H1 (cell line): Measurements from ENCODE around the gene ZNF227. TPM values are rescaled to one million over a fixed set of nuclear protein-coding genes. Genes with fewer than 3 reads are reported as not detected.
"Not testable (repeated sequence)": the region's sequence is repeated elsewhere in the genome, so short reads cannot be mapped to it uniquely, and the experiment has no call there.

Experiments
- CTCF ChIA-PET: fragments of 300-600 bp; sonication (Branson Sonifier 250); formaldehyde crosslinking; loops from one replicate; lab custom pipeline; 2021; ENCODE audit not compliant: partially characterized antibody; lab: Charles Lee
- POLR2A ChIA-PET: fragments of 300-600 bp; sonication (Branson Sonifier 250); formaldehyde crosslinking; loops from one replicate; lab custom pipeline; 2021; ENCODE audit warnings: inconsistent platforms; ENCODE audit not compliant: partially characterized antibody; lab: Charles Lee
- DNase-seq, 2 experiments: peaks; one replicate each; pipeline versions ENCODE4 v3.0.0 to v3.0.0-alpha.2; 2010 to 2022; ENCODE audit warnings: low spot score in 2 of 2, low read depth in 1 of 2, mixed read lengths in 1 of 2
- FAIRE-seq: peaks from 2 replicates; lab custom pipeline; 2011; peaks lifted over from hg19 to GRCh38; lab: Jason Lieb, UNC
- H2AFZ ChIP-seq: 2 replicates; pipeline ENCODE4 v1.8.1; 2012; ENCODE audit warnings: low read length, inconsistent platforms
- H2AK5ac ChIP-seq: 2 replicates; pipeline ENCODE4 v1.6.1; 2013; ENCODE audit warnings: low read depth, low read length
- H2BK120ac ChIP-seq: replicated peaks from 2 replicates; pipeline ENCODE3; 2013; ENCODE audit warnings: low read depth, low read length, inconsistent platforms
- H2BK12ac ChIP-seq: 2 replicates; pipeline ENCODE4 v1.6.1; 2013; ENCODE audit warnings: low read depth, low read length
- H2BK15ac ChIP-seq: 2 replicates; pipeline ENCODE4 v1.6.1; 2013; ENCODE audit warnings: low read length
- H2BK20ac ChIP-seq: 2 replicates; pipeline ENCODE4 v1.6.1; 2013; ENCODE audit warnings: low read length
- H2BK5ac ChIP-seq: 2 replicates; pipeline ENCODE4 v1.6.1; 2013; ENCODE audit warnings: low read depth, low read length
- H3K14ac ChIP-seq: 2 replicates; pipeline ENCODE4 v1.6.1; 2013; ENCODE audit warnings: inconsistent platforms; ENCODE audit not compliant: insufficient read length
- H3K18ac ChIP-seq: 2 replicates; pipeline ENCODE4 v1.6.1; 2013; ENCODE audit warnings: low read length; ENCODE audit errors: extremely low read depth
- H3K23ac ChIP-seq: 2 replicates; pipeline ENCODE4 v1.6.1; 2013; ENCODE audit warnings: inconsistent platforms; ENCODE audit not compliant: insufficient read length
- H3K23me2 ChIP-seq: 2 replicates; pipeline ENCODE4 v1.6.1; 2013; ENCODE audit warnings: low read depth, low read length
- H3K27ac ChIP-seq: 2 replicates; pipeline ENCODE4 v1.6.1; 2011; ENCODE audit warnings: low read depth, low read length, inconsistent platforms
- H3K27me3 ChIP-seq, 4 experiments: replicated peaks in 1 of 4; 1 replicate in 1 of 4; 2 replicates in 3 of 4; pipeline versions ENCODE4 v1.6.1 to v1.8.1; 2011 to 2013; ENCODE audit warnings: low read length in 3 of 4, mild to moderate bottlenecking in 3 of 4, inconsistent platforms in 2 of 4, mixed read lengths in 2 of 4, moderate library complexity in 1 of 4; ENCODE audit not compliant: control insufficient read depth in 3 of 4, insufficient read depth in 3 of 4; ENCODE audit errors: extremely low read depth in 1 of 4
- H3K36me3 ChIP-seq, 4 experiments: 2 replicates each; pipeline versions ENCODE4 v1.6.1 to v1.8.1; 2011 to 2013; ENCODE audit warnings: mild to moderate bottlenecking in 4 of 4, low read length in 3 of 4, moderate library complexity in 2 of 4, control low read depth in 1 of 4, inconsistent platforms in 1 of 4; ENCODE audit not compliant: insufficient read depth in 4 of 4, control insufficient read depth in 2 of 4
- H3K4ac ChIP-seq: replicated peaks from 2 replicates; pipeline ENCODE3; 2013; ENCODE audit warnings: low read length, low read depth, mixed read lengths, inconsistent platforms; ENCODE audit not compliant: insufficient read length
- H3K4me1 ChIP-seq, 4 experiments: replicated peaks in 1 of 4; 1 replicate in 1 of 4; 2 replicates in 3 of 4; pipeline versions ENCODE4 v1.6.1 to v1.8.1; 2011 to 2013; ENCODE audit warnings: low read length in 3 of 4, inconsistent platforms in 2 of 4, mixed read lengths in 1 of 4; ENCODE audit not compliant: insufficient read depth in 4 of 4, control insufficient read depth in 3 of 4
- H3K4me2 ChIP-seq, 2 experiments: 2 replicates each; pipeline versions ENCODE4 v1.6.1 to v1.8.1; 2011 to 2013; ENCODE audit warnings: low read depth in 2 of 2, low read length in 2 of 2, control low read depth in 1 of 2, inconsistent platforms in 1 of 2, mild to moderate bottlenecking in 1 of 2; ENCODE audit not compliant: insufficient read depth in 1 of 2
- H3K4me3 ChIP-seq, 4 experiments: fragments of 200-600, 300-600 bp in 1 of 4; sonication (generic), shearing (Covaris generic), sonication (Bioruptor Twin) in 1 of 4; 2 replicates each; pipeline versions ENCODE4 v1.5.1 to v1.8.1; 2011 to 2016; ENCODE audit warnings: low read length in 4 of 4, low read depth in 3 of 4, control low read depth in 2 of 4, inconsistent platforms in 2 of 4, mild to moderate bottlenecking in 2 of 4, mixed read lengths in 1 of 4, moderate library complexity in 1 of 4; ENCODE audit not compliant: insufficient read depth in 2 of 4; ENCODE audit errors: extremely low read depth in 1 of 4
- H3K56ac ChIP-seq: replicated peaks from 2 replicates; pipeline ENCODE3; 2013; ENCODE audit warnings: low read depth, mild to moderate bottlenecking, mixed read lengths, low read length, inconsistent platforms; ENCODE audit not compliant: insufficient read length
- H3K79me1 ChIP-seq: 2 replicates; pipeline ENCODE4 v1.6.1; 2013; ENCODE audit warnings: low read depth, low read length, control low read depth
- H3K79me2 ChIP-seq, 2 experiments: 2 replicates each; pipeline versions ENCODE4 v1.6.1 to v1.8.1; 2012 to 2013; ENCODE audit warnings: low read length in 2 of 2, mild to moderate bottlenecking in 2 of 2, inconsistent platforms in 1 of 2; ENCODE audit not compliant: insufficient read depth in 2 of 2, control insufficient read depth in 1 of 2
- H3K9ac ChIP-seq, 4 experiments: replicated peaks in 1 of 4; 1 replicate in 1 of 4; 2 replicates in 3 of 4; pipeline versions ENCODE4 v1.6.1 to v1.8.1; 2011 to 2013; ENCODE audit warnings: low read depth in 3 of 4, low read length in 3 of 4, control low read depth in 2 of 4, mild to moderate bottlenecking in 2 of 4, moderate library complexity in 2 of 4, inconsistent platforms in 1 of 4; ENCODE audit errors: extremely low read depth in 1 of 4
- H3K9me3 ChIP-seq, 2 experiments: 2 replicates each; pipeline versions ENCODE4 v1.6.1 to v1.8.1; 2012 to 2013; ENCODE audit warnings: mild to moderate bottlenecking in 2 of 2, moderate library complexity in 2 of 2, control low read depth in 1 of 2, inconsistent platforms in 1 of 2, low read depth in 1 of 2, low read length in 1 of 2, mixed read lengths in 1 of 2; ENCODE audit not compliant: insufficient read depth in 2 of 2
- H4K20me1 ChIP-seq, 2 experiments: replicated peaks in 1 of 2; 2 replicates each; pipeline versions ENCODE3 to v1.8.1; 2011 to 2013; ENCODE audit warnings: inconsistent platforms in 2 of 2, low read length in 2 of 2, mild to moderate bottlenecking in 1 of 2; ENCODE audit not compliant: insufficient read depth in 2 of 2, control insufficient read depth in 1 of 2
- H4K5ac ChIP-seq: 2 replicates; pipeline ENCODE4 v1.6.1; 2013; ENCODE audit warnings: low read length, low read depth, mixed read lengths, inconsistent platforms; ENCODE audit not compliant: insufficient read length
- H4K8ac ChIP-seq: 2 replicates; pipeline ENCODE4 v1.8.0; 2013; ENCODE audit warnings: mild to moderate bottlenecking, moderate library complexity, low read length, inconsistent platforms; ENCODE audit not compliant: insufficient read depth; ENCODE audit errors: extremely low read depth
- H4K91ac ChIP-seq: replicated peaks from 2 replicates; pipeline ENCODE3; 2013; ENCODE audit warnings: low read length, mixed read lengths, inconsistent platforms; ENCODE audit not compliant: insufficient read length
- WGBS, 2 experiments: shearing (Covaris generic) in 1 of 2; methylation state at CpG; one replicate each; pipeline versions ENCODE4 v1.1.6 to v1.1.7; 2013 to 2015; ENCODE audit warnings: low lambda C conversion rate in 2 of 2, mixed read lengths in 2 of 2, inconsistent platforms in 1 of 2, low coverage in 1 of 2, missing lambda C conversion rate in 1 of 2; ENCODE audit not compliant: insufficient replicate concordance in 2 of 2, insufficient coverage in 1 of 2, insufficient read length in 1 of 2; ENCODE audit errors: extremely low coverage in 1 of 2, missing lambda C conversion rate in 1 of 2; 5-methylcytosine and 5-hydroxymethylcytosine counted together
- polyA plus RNA-seq, 7 experiments: library from polyadenylated mRNA; depleted of rRNA in 3 of 7; stranded (reverse) in 5 of 7; unstranded in 2 of 7; fragments of >200 nt in 5 of 7; fragments of 200-250 nt in 2 of 7; gene quantifications; 1 replicate in 5 of 7; 2 replicates in 1 of 7; 4 replicates in 1 of 7; pipeline versions ENCODE4 v1.2.1 to v1.2.3, GENCODE V29; 2011 to 2013; ENCODE audit warnings: missing spikeins in 2 of 7, mixed read lengths in 2 of 7
- total RNA-seq: library from RNA; stranded (reverse); fragmentation: NEBNext Ultra II Directional; extraction: Animal tissue kit (Norgen Biotek cat#: 25700); gene quantifications from 2 replicates; pipeline ENCODE4 v1.2.1, GENCODE V29; 2021

Gene ZNF227
- total and polyA plus RNA-seq, 2 of the 8 experiments (the other 6 are each of a cell fraction or from before 2014, with no cell fraction given), result 4.9 to 23.9 TPM

DNA sequence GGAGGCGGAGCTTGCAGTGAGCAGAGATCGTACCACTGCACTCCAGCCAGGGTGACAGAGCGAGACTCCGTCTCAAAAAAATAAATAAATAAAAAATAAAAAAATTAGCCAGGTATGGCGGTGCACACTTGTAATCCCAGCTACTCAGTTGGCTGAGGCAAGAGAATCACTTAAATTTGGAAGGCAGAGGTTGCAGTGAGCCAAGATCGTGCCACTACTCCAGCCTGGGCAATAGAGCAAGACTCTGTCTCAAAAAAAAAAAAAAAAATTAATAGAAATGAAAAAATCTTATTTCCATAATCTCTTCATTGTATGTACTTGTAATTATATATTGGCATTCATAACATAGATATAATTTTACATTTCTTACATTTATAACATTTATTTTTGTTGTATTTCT is 41.7 kb upstream of the ZNF227 start:
- FAIRE-seq, H3K79me1 ChIP-seq, H3K4ac ChIP-seq, H4K91ac ChIP-seq, H2AK5ac ChIP-seq, DNase-seq, H3K14ac ChIP-seq, H2BK15ac ChIP-seq, H4K8ac ChIP-seq, H2BK120ac ChIP-seq, H3K9ac ChIP-seq, H2AFZ ChIP-seq, H3K4me1 ChIP-seq, H3K18ac ChIP-seq, H4K20me1 ChIP-seq, H3K4me2 ChIP-seq, H2BK20ac ChIP-seq, H3K23ac ChIP-seq, CTCF ChIA-PET, H3K23me2 ChIP-seq, H3K27me3 ChIP-seq, H3K4me3 ChIP-seq, H2BK5ac ChIP-seq, H2BK12ac ChIP-seq, H3K27ac ChIP-seq, H4K5ac ChIP-seq, H3K56ac ChIP-seq: not testable (repeated sequence)
- peaks cover 0 to 20% of the 10 kb centered on the region in 2 experiments; a peak in 2 of 4 replicates for H3K79me2 ChIP-seq
- WGBS, 2 experiments, result 97% methylated on average over 6 of the region's 6 CpGs; no CpG with 5 or more reads in 1 of the 2 experiments
- POLR2A ChIA-PET, result interaction anchor here (0.6 kb wide), 1 partner anchor 186 kb away, joined by 3 read pairs; no protein-coding TSS in a partner anchor
- H3K9me3 ChIP-seq, result peaks cover 11 to 23% of the 10 kb centered on the region in 2 experiments; a peak in 3 of 4 replicates
- H3K36me3 ChIP-seq, result peaks cover 19 to 74% (median 55%) of the 10 kb centered on the region in 4 experiments
